ENCODE measurements around the gene RNU6-8.

DNA sequence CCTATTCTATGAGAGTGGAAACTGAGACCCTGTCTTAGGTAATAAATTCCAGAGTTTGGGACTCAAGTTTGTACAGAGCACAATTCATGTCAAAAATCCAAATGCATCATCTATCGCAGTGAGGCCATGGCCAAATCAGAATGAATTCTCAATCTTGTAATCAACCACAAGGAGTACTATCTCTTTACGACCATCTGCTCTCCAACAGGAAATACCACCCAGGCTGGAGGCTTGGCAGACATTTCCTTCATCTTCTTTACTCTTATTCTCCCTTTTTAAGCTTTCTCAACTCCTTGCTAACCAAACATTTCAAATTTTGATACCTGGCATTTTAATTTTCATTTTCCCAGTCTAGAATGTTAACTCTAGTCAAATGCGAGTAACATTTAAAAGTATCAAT is 33.9 kb downstream of the RNU6-8 start:
- TF ChIP-seq, protein P1, sequence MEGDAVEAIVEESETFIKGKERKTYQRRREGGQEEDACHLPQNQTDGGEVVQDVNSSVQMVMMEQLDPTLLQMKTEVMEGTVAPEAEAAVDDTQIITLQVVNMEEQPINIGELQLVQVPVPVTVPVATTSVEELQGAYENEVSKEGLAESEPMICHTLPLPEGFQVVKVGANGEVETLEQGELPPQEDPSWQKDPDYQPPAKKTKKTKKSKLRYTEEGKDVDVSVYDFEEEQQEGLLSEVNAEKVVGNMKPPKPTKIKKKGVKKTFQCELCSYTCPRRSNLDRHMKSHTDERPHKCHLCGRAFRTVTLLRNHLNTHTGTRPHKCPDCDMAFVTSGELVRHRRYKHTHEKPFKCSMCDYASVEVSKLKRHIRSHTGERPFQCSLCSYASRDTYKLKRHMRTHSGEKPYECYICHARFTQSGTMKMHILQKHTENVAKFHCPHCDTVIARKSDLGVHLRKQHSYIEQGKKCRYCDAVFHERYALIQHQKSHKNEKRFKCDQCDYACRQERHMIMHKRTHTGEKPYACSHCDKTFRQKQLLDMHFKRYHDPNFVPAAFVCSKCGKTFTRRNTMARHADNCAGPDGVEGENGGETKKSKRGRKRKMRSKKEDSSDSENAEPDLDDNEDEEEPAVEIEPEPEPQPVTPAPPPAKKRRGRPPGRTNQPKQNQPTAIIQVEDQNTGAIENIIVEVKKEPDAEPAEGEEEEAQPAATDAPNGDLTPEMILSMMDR (IDR thresholded peaks at IDR 0.05), result no peak
- TF ChIP-seq POLR2A (IDR thresholded peaks at IDR 0.05), result no peak
- no peak for TF ChIP-seq POLR2AphosphoS5 (IDR thresholded peaks at IDR 0.05)
- no peak for TF ChIP-seq EP300 (IDR thresholded peaks at IDR 0.05; ENCODE audit: low read depth)
